ENCODE data around the gene EFNA2.

GRCh38 chr19:1278074-1278473 lies 7.6 kb upstream of the EFNA2 start:
- TF ChIP-seq, protein P1, sequence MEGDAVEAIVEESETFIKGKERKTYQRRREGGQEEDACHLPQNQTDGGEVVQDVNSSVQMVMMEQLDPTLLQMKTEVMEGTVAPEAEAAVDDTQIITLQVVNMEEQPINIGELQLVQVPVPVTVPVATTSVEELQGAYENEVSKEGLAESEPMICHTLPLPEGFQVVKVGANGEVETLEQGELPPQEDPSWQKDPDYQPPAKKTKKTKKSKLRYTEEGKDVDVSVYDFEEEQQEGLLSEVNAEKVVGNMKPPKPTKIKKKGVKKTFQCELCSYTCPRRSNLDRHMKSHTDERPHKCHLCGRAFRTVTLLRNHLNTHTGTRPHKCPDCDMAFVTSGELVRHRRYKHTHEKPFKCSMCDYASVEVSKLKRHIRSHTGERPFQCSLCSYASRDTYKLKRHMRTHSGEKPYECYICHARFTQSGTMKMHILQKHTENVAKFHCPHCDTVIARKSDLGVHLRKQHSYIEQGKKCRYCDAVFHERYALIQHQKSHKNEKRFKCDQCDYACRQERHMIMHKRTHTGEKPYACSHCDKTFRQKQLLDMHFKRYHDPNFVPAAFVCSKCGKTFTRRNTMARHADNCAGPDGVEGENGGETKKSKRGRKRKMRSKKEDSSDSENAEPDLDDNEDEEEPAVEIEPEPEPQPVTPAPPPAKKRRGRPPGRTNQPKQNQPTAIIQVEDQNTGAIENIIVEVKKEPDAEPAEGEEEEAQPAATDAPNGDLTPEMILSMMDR (conservative IDR thresholded peaks at IDR 0.05; ENCODE audit: low read length): no peak
- TF ChIP-seq EZH2phosphoT487 (IDR thresholded peaks at IDR 0.05; ENCODE audit: borderline replicate concordance): no peak
